GM21515 (cell line): ENCODE data around the gene CELSR2.

Experiments
- ATAC-seq: cut with Tn5 transposase; IDR thresholded peaks from one replicate; pipeline ENCODE4 v1.9.1; 2021; ENCODE audit not compliant: unreplicated experiment

CELSR2 gene

GRCh38 chr1:109225711-109226445, 23.5 kb upstream of the CELSR2 start:
- ATAC-seq = no peak

- ATAC-seq = no peak
These were observed 21.2 kb upstream of the CELSR2 start for GRCh38 chr1:109228167-109228566.

- no peak for ATAC-seq
These were observed 19.7 kb upstream of the CELSR2 start for GRCh38 chr1:109229531-109230127.

GRCh38 chr1:109231066-109231465, 18.3 kb upstream of the CELSR2 start:
- no peak for ATAC-seq

GRCh38 chr1:109235137-109235536, 14.2 kb upstream of the CELSR2 start:
- no peak for ATAC-seq

GRCh38 chr1:109237512-109237911, 11.8 kb upstream of the CELSR2 start:
- no peak for ATAC-seq

GRCh38 chr1:109238382-109238781, 11.0 kb upstream of the CELSR2 start:
- ATAC-seq = no peak

GRCh38 chr1:109239047-109239408, 10.3 kb upstream of the CELSR2 start:
- no peak for ATAC-seq

- no peak for ATAC-seq
These were observed 9.8 kb upstream of the CELSR2 start for GRCh38 chr1:109239409-109240068.

GRCh38 chr1:109240158-109241152, 8.9 kb upstream of the CELSR2 start:
- no peak for ATAC-seq

- no peak for ATAC-seq
These were observed 8.0 kb upstream of the CELSR2 start for GRCh38 chr1:109241344-109241743.

- ATAC-seq = no peak
These were observed 7.4 kb upstream of the CELSR2 start for GRCh38 chr1:109241841-109242345.

- ATAC-seq = no peak
These were observed 7.0 kb upstream of the CELSR2 start for GRCh38 chr1:109242387-109242786.

- no peak for ATAC-seq
These were observed 6.1 kb upstream of the CELSR2 start for GRCh38 chr1:109243221-109243620.

- ATAC-seq = no peak
These were observed 5.3 kb upstream of the CELSR2 start for GRCh38 chr1:109243860-109244552.

GRCh38 chr1:109246141-109246551, 3.2 kb upstream of the CELSR2 start:
- ATAC-seq = no peak

GRCh38 chr1:109247401-109248365, 1.7 kb upstream of the CELSR2 start:
- no peak for ATAC-seq

GRCh38 chr1:109248444-109248796, 919 bp upstream of the CELSR2 start:
- ATAC-seq = no peak
